OCI-LY1 (cell line): ENCODE measurements around the gene TRIM66.

Experiments used
- H2AFZ ChIP-seq: fragments of 200-600 bp; sonication (generic), shearing (Covaris generic); 2 replicates; pipeline ENCODE4 v1.6.0; 2014; ENCODE audit warnings: antibody characterized with exemption, mild to moderate bottlenecking, low read length
- H3F3A ChIP-seq: fragments of 200-600 bp; sonication (generic), shearing (Covaris generic); 2 replicates; pipeline ENCODE4 v1.6.0; 2014; ENCODE audit warnings: mild to moderate bottlenecking, antibody characterized with exemption, low read length, moderate library complexity; ENCODE audit not compliant: insufficient read depth
- H3K27ac ChIP-seq: fragments of 200-600 bp; sonication (generic); 2 replicates; pipeline ENCODE4 v1.5.1; 2014; ENCODE audit warnings: low read length, mixed run types, mild to moderate bottlenecking, low read depth; ENCODE audit not compliant: poor library complexity, severe bottlenecking
- H3K27me3 ChIP-seq: fragments of 200-600 bp; sonication (generic); 2 replicates; pipeline ENCODE4 v1.6.0; 2014; ENCODE audit warnings: antibody characterized with exemption, mild to moderate bottlenecking, low read length, moderate library complexity; ENCODE audit not compliant: insufficient read depth
- H3K36me3 ChIP-seq: fragments of 200-600 bp; sonication (generic); 2 replicates; pipeline ENCODE4 v1.6.1; 2014; ENCODE audit warnings: mild to moderate bottlenecking, antibody characterized with exemption, low read length, moderate library complexity, mixed read lengths; ENCODE audit not compliant: insufficient read depth
- H3K4me1 ChIP-seq: fragments of 200-600 bp; sonication (generic); 2 replicates; pipeline ENCODE4 v1.5.1; 2014; ENCODE audit warnings: mild to moderate bottlenecking, low read length, moderate library complexity; ENCODE audit not compliant: insufficient read depth, severe bottlenecking
- H3K4me2 ChIP-seq: fragments of 200-600 bp; sonication (generic), shearing (Covaris generic); 2 replicates; pipeline ENCODE4 v1.6.1; 2014; ENCODE audit warnings: low read length
- H3K4me3 ChIP-seq: fragments of 200-600 bp; sonication (generic); 2 replicates; pipeline ENCODE4 v1.5.1; 2014; ENCODE audit warnings: low read length, low read depth, mild to moderate bottlenecking, mixed read lengths; ENCODE audit not compliant: poor library complexity, severe bottlenecking
- H3K79me2 ChIP-seq: fragments of 200-600 bp; shearing (Covaris generic); 2 replicates; pipeline ENCODE4 v1.6.1; 2016; ENCODE audit warnings: mixed run types, low read length, mixed read lengths; ENCODE audit not compliant: insufficient read depth
- H3K9ac ChIP-seq: fragments of 200-600 bp; sonication (generic), shearing (Covaris generic); 2 replicates; pipeline ENCODE4 v1.6.1; 2014; ENCODE audit warnings: mild to moderate bottlenecking, low read length, mixed read lengths
- H3K9me2 ChIP-seq: fragments of 200-600 bp; sonication (generic), shearing (Covaris generic); 2 replicates; pipeline ENCODE4 v1.6.1; 2014; ENCODE audit warnings: low read depth, mild to moderate bottlenecking, low read length, mixed read lengths
- H3K9me3 ChIP-seq: fragments of 200-600 bp; shearing (Covaris generic); 2 replicates; pipeline ENCODE4 v1.6.1; 2014; ENCODE audit warnings: low read length, mixed read lengths
- H4K20me1 ChIP-seq: fragments of 200-600 bp; sonication (generic), shearing (Covaris generic); 2 replicates; pipeline ENCODE4 v1.6.0; 2016; ENCODE audit warnings: mild to moderate bottlenecking, low read length; ENCODE audit not compliant: insufficient read depth
- EZH2 ChIP-seq: fragments of 200-600 bp; sonication (generic), shearing (Covaris generic); IDR thresholded peaks from 2 replicates; pipeline ENCODE4 v1.8.0; 2017; ENCODE audit warnings: borderline replicate concordance, mixed run types, mild to moderate bottlenecking, antibody characterized with exemption, low read length, moderate library complexity, mixed read lengths
- TF ChIP-seq, protein P1 (sequence below): fragments of 200-600 bp; sonication (generic), shearing (Covaris generic); IDR thresholded peaks from 2 replicates; pipeline ENCODE4 v1.5.1; 2017; ENCODE audit warnings: mild to moderate bottlenecking, antibody characterized with exemption, low read length, moderate library complexity, mixed read lengths

Gene TRIM66

DNA sequence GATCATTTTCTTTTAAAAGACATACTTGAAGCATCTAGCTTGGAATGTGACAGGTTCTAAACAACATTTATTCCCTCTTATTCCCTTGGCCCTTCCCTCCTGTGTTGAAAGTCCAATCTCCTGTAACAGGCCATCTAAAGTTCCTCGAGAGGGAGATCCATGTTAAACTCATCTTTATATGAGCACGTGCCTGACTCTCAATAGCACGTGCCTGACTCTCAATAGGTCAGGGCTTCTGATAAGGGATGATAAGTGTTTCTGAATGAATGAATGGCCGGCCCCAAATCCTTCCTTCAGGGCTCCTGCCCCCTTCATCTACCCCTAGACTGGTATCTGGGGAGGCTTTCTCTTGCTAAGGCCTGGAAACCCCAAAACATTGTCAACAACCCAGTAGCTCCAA, 27.3 kb upstream of the TRIM66 start:
- Histone ChIP-seq H3K79me2 (no peaks in the 10 kb centered on the region), H3K9me2 (no peaks in the 10 kb centered on the region), H3K9me3 (no peaks in the 10 kb centered on the region), H3K4me3 (no peak overlapping the region), H3K36me3 (no peaks in the 10 kb centered on the region), H4K20me1 (no peaks in the 10 kb centered on the region), H3K4me1 (no peaks in the 10 kb centered on the region), H3F3A (no peaks in the 10 kb centered on the region), H3K27me3 (no peaks in the 10 kb centered on the region; the same call in 1 of the 2 replicates), H3K9ac (no peak overlapping the region), H3K27ac (no peak overlapping the region), H3K4me2 (no peak overlapping the region), H2AFZ (no peak overlapping the region)
- TF ChIP-seq, protein P1, sequence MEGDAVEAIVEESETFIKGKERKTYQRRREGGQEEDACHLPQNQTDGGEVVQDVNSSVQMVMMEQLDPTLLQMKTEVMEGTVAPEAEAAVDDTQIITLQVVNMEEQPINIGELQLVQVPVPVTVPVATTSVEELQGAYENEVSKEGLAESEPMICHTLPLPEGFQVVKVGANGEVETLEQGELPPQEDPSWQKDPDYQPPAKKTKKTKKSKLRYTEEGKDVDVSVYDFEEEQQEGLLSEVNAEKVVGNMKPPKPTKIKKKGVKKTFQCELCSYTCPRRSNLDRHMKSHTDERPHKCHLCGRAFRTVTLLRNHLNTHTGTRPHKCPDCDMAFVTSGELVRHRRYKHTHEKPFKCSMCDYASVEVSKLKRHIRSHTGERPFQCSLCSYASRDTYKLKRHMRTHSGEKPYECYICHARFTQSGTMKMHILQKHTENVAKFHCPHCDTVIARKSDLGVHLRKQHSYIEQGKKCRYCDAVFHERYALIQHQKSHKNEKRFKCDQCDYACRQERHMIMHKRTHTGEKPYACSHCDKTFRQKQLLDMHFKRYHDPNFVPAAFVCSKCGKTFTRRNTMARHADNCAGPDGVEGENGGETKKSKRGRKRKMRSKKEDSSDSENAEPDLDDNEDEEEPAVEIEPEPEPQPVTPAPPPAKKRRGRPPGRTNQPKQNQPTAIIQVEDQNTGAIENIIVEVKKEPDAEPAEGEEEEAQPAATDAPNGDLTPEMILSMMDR, result no peak
- no peak for TF ChIP-seq EZH2

- H3K4me1 ChIP-seq, result no peaks in the 10 kb centered on the region
- no peaks in the 10 kb centered on the region for H3K36me3 ChIP-seq
- H4K20me1 ChIP-seq, result no peaks in the 10 kb centered on the region
- no peak overlapping the region for H3K4me3 ChIP-seq
- no peaks in the 10 kb centered on the region for H3K9me3 ChIP-seq
- H3K27ac ChIP-seq, result no peak overlapping the region
- no peak overlapping the region for H3K4me2 ChIP-seq
- TF ChIP-seq, protein P1, result no peak
- no peak for TF ChIP-seq EZH2
- no peaks in the 10 kb centered on the region for H3K79me2 ChIP-seq
- no peak overlapping the region for H2AFZ ChIP-seq
- no peaks in the 10 kb centered on the region; the same call in 1 of the 2 replicates for H3K27me3 ChIP-seq
- no peaks in the 10 kb centered on the region for H3K9me2 ChIP-seq
- no peaks in the 10 kb centered on the region for H3F3A ChIP-seq
- no peak overlapping the region for H3K9ac ChIP-seq
Measured at GRCh38 chr11:8709002-8709672, 26.7 kb upstream of the TRIM66 start.

DNA sequence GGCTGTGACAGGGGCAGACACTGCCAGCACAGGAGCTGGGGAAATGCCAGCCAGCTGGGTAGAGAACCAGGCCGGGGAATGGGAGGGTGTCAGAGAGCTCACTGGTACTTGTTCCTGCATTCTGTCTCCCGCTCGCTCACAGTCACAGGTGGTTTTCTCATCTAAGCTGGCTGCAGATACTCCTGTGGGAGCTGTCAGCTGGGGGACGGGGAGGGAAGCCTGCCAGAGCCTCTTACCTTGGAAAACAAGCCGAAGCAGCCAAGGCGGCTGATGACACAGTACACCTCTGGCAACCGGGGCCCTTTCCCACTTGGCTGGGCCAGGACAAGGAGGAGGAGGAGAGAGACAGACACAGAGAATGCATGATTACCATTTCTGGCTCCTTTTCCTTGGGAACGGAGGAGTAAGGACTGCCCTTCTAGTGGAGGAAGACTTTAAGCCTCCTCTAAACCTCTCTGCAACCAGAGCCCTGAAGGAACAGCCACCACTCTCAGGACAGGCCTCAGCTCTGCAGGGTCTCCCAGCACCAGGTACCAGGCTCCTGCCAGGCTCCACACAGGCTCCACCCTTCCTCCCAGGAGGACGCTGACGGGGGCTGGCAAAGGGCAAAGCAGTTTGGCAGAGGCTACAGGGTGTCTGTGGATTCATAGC, 25.2 kb upstream of the TRIM66 start:
- Histone ChIP-seq H3K4me1 (no peaks in the 10 kb centered on the region), H3K4me3 (no peak overlapping the region), H3K9ac (no peak overlapping the region), H3K27ac (no peak overlapping the region), H3K9me3 (no peaks in the 10 kb centered on the region), H2AFZ (no peak overlapping the region), H3K36me3 (no peaks in the 10 kb centered on the region), H3K4me2 (no peak overlapping the region), H3K27me3 (no peaks in the 10 kb centered on the region; the same call in 1 of the 2 replicates), H3K9me2 (no peaks in the 10 kb centered on the region), H3K79me2 (no peaks in the 10 kb centered on the region), H3F3A (no peaks in the 10 kb centered on the region), H4K20me1 (no peaks in the 10 kb centered on the region)
- TF ChIP-seq EZH2, result no peak
